ENCODE measurements around the gene SUSD1. TPM values are rescaled to one million over a fixed set of nuclear protein-coding genes. Genes with fewer than 3 reads are reported as not detected.

The SUSD1 gene
- total RNA-seq, 2 experiments from 2014 or later: 0.32 TPM; not detected in 1

DNA sequence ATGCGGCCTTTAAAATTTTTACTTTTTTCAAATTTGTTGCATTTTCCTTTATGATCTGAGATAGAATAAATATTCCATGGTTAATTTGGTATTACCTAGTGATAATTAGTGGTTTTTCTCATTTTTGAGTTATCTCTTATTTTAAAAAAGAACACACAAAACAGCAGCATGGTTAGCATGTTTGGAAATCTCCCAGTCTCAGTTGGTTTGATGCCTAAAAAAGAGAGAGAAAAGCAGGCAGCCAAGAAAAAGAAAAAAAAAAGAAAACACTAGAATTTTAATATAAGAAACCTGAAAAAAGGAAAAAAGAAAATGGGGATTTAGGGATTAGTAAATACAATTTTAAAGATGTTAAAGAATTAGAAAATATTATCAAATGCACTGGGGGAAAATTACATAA is 15.3 kb downstream of the SUSD1 start:
- Histone ChIP-seq H3K9me2 (ENCODE audit: insufficient read depth, low read length) (no peaks in the 10 kb centered on the region), H3K27ac (ENCODE audit: low read depth, low read length, poor library complexity, severe bottlenecking) (no peak overlapping the region), H2AFZ (ENCODE audit: low read length) (no peak overlapping the region), H3K79me2 (ENCODE audit: insufficient read depth, low read depth, low read length) (no peaks in the 10 kb centered on the region), H3K4me2 (ENCODE audit: low read length) (no peak overlapping the region), H3K4me3 (ENCODE audit: low read depth, low read length, poor library complexity, severe bottlenecking) (no peak overlapping the region), H3K9me3 (ENCODE audit: low read length) (no peaks in the 10 kb centered on the region), H3K36me3 (ENCODE audit: insufficient read depth, low read length) (no peaks in the 10 kb centered on the region), H4K20me1 (ENCODE audit: insufficient read depth, low read length) (no peaks in the 10 kb centered on the region), H3K4me1 (ENCODE audit: insufficient read depth, low read length, poor library complexity, severe bottlenecking) (no peaks in the 10 kb centered on the region)
- intact Hi-C loops (cut with micrococcal nuclease; ENCODE audit: unreplicated experiment): no loop called here
- no TSS peak for BruUV-seq (replicated peaks)
- no peak for DNase-seq (ENCODE audit: low spot score)
- CTCF ChIA-PET (ENCODE audit: unreplicated experiment): no interaction called here
- no peak for TF ChIP-seq EZH2phosphoT487 (IDR thresholded peaks at IDR 0.05; ENCODE audit: borderline replicate concordance, low read depth, low read length)
- TF ChIP-seq, protein P1, sequence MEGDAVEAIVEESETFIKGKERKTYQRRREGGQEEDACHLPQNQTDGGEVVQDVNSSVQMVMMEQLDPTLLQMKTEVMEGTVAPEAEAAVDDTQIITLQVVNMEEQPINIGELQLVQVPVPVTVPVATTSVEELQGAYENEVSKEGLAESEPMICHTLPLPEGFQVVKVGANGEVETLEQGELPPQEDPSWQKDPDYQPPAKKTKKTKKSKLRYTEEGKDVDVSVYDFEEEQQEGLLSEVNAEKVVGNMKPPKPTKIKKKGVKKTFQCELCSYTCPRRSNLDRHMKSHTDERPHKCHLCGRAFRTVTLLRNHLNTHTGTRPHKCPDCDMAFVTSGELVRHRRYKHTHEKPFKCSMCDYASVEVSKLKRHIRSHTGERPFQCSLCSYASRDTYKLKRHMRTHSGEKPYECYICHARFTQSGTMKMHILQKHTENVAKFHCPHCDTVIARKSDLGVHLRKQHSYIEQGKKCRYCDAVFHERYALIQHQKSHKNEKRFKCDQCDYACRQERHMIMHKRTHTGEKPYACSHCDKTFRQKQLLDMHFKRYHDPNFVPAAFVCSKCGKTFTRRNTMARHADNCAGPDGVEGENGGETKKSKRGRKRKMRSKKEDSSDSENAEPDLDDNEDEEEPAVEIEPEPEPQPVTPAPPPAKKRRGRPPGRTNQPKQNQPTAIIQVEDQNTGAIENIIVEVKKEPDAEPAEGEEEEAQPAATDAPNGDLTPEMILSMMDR (conservative IDR thresholded peaks at IDR 0.05; ENCODE audit: low read length): no peak
- POLR2A ChIA-PET: no interaction called here

DNA sequence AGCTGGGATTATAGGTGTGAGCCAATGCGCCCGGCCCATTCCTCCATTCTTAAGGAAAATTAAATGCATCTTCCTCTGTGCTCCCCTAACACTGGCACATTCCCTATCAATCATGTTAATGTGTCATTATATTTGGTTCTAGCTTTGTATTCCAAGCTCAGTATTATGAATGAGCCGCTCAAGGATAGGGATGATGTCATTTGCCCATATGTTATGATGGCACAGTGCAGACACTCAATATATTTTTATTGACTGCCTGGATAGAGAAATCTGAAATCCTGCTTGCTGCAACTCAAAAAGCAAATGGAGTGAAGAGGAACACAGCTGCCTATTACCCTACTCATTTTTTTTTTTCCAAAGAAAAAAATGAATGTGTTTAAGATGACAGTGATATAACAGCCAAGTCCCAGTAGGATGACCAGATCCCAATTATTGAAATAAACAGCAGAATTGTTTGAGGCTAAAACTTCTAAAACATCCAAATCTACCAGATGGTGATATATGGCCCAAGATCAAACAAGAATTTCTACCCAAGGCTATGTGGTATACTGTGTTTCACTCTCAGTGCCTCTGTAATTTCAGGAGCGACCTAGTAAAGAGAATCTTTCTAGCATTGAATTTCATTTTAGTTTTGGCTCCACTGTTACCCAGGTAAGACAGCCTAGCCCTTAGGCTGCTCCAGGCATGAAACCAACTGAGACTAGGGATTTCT is 16.3 kb downstream of the SUSD1 start:
- Histone ChIP-seq H3K9me3 (ENCODE audit: low read length) (no peaks in the 10 kb centered on the region), H2AFZ (ENCODE audit: low read length) (no peak overlapping the region), H3K79me2 (ENCODE audit: insufficient read depth, low read depth, low read length) (no peaks in the 10 kb centered on the region), H3K9me2 (ENCODE audit: insufficient read depth, low read length) (no peaks in the 10 kb centered on the region), H4K20me1 (ENCODE audit: insufficient read depth, low read length) (no peaks in the 10 kb centered on the region), H3K4me1 (ENCODE audit: insufficient read depth, low read length, poor library complexity, severe bottlenecking) (no peaks in the 10 kb centered on the region), H3K4me2 (ENCODE audit: low read length) (no peak overlapping the region), H3K27ac (ENCODE audit: low read depth, low read length, poor library complexity, severe bottlenecking) (no peak overlapping the region), H3K4me3 (ENCODE audit: low read depth, low read length, poor library complexity, severe bottlenecking) (no peak overlapping the region), H3K36me3 (ENCODE audit: insufficient read depth, low read length) (no peaks in the 10 kb centered on the region)
- intact Hi-C loops (cut with micrococcal nuclease; ENCODE audit: unreplicated experiment): no loop called here
- CTCF ChIA-PET (ENCODE audit: unreplicated experiment): no interaction called here
- no TSS peak for BruUV-seq (replicated peaks)
- POLR2A ChIA-PET: interaction anchor here (0.7 kb wide), 1 partner anchor 362 kb away, joined by 4 read pairs; no protein-coding TSS in a partner anchor
- TF ChIP-seq EZH2phosphoT487 (IDR thresholded peaks at IDR 0.05; ENCODE audit: borderline replicate concordance, low read depth, low read length): no peak
- TF ChIP-seq, protein P1 (conservative IDR thresholded peaks at IDR 0.05; ENCODE audit: low read length): no peak
- no peak for DNase-seq (ENCODE audit: low spot score)

DNA sequence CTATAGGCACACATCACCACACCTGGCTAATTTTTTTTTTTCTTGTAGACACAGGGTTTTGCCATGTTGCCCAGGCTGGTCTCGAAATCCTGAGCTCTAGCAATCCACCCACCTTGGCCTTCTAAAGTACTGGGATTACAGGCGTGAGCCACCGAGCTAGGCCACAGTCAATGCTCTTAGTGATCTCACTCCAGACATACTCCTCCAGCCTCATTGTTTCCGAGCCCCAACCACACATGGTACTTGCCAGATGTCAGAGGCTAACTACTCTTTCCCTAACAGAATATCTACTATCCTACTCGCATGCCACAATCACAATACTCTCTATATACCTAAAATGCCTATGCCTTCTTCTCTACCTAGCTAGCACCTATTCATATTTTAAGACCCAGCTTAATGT is 17.1 kb downstream of the SUSD1 start:
- TF ChIP-seq, protein P1 (conservative IDR thresholded peaks at IDR 0.05; ENCODE audit: low read length): no peak
- TF ChIP-seq EZH2phosphoT487 (IDR thresholded peaks at IDR 0.05; ENCODE audit: borderline replicate concordance, low read depth, low read length): no peak
- Histone ChIP-seq H3K36me3 (ENCODE audit: insufficient read depth, low read length) (no peaks in the 10 kb centered on the region), H3K9me2 (ENCODE audit: insufficient read depth, low read length) (no peaks in the 10 kb centered on the region), H2AFZ (ENCODE audit: low read length) (no peak overlapping the region), H3K4me1 (ENCODE audit: insufficient read depth, low read length, poor library complexity, severe bottlenecking) (no peaks in the 10 kb centered on the region), H3K4me2 (ENCODE audit: low read length) (no peak overlapping the region), H3K79me2 (ENCODE audit: insufficient read depth, low read depth, low read length) (no peaks in the 10 kb centered on the region), H3K9me3 (ENCODE audit: low read length) (no peaks in the 10 kb centered on the region), H3K27ac (ENCODE audit: low read depth, low read length, poor library complexity, severe bottlenecking) (no peak overlapping the region), H4K20me1 (ENCODE audit: insufficient read depth, low read length) (no peaks in the 10 kb centered on the region), H3K4me3 (ENCODE audit: low read depth, low read length, poor library complexity, severe bottlenecking) (no peak overlapping the region)
- no TSS peak for BruUV-seq (replicated peaks)
- DNase-seq (ENCODE audit: low spot score): no peak
- ChIA-PET CTCF (ENCODE audit: unreplicated experiment) (no interaction called here), POLR2A (interaction anchor here (0.6 kb wide), 1 partner anchor 96 kb away, joined by 3 read pairs; no protein-coding TSS in a partner anchor)
- intact Hi-C loops (cut with micrococcal nuclease; ENCODE audit: unreplicated experiment): no loop called here
